ENCODE data around the gene TNNC2.

The TNNC2 gene

GRCh38 chr20:45776931-45777330 lies 50.2 kb downstream of the TNNC2 start:
- no peaks in the 10 kb centered on the region for H3K9me3 ChIP-seq (ENCODE audit: control insufficient read depth, low read length)
- peaks cover 38% of the 10 kb centered on the region for H3K4me1 ChIP-seq (ENCODE audit: control insufficient read depth, insufficient read depth, low read length, poor library complexity, severe bottlenecking)
- 94 to 100% methylated on average over 1 to 5 of the region's 7 CpGs for WGBS, 2 experiments (ENCODE audit: insufficient coverage in 2 of 2)

GRCh38 chr20:45775411-45775810 lies 51.7 kb downstream of the TNNC2 start:
- H3K36me3 ChIP-seq (ENCODE audit: control insufficient read depth, insufficient read depth, low read length) = no peaks in the 10 kb centered on the region
- H3K9me3 ChIP-seq (ENCODE audit: control insufficient read depth, low read length) = no peaks in the 10 kb centered on the region
- no peak overlapping the region for H3K27ac ChIP-seq (ENCODE audit: low read depth, low read length, severe bottlenecking)
- 89 to 90% methylated on average over 4 to 5 of the region's 6 CpGs for WGBS, 2 experiments (ENCODE audit: insufficient coverage in 2 of 2)
- peaks cover 23% of the 10 kb centered on the region for H3K4me1 ChIP-seq (ENCODE audit: control insufficient read depth, insufficient read depth, low read length, poor library complexity, severe bottlenecking)
- no peak overlapping the region for H3K4me3 ChIP-seq (ENCODE audit: extremely low read depth, insufficient read depth, low read length, poor library complexity, severe bottlenecking)

More at GRCh38 chr20:45776931-45777330, 50.2 kb downstream of the TNNC2 start:
- Histone ChIP-seq H3K36me3 (ENCODE audit: control insufficient read depth, insufficient read depth, low read length) (no peaks in the 10 kb centered on the region), H3K27ac (ENCODE audit: low read depth, low read length, severe bottlenecking) (no peak overlapping the region), H3K4me3 (ENCODE audit: extremely low read depth, insufficient read depth, low read length, poor library complexity, severe bottlenecking) (no peak overlapping the region)

GRCh38 chr20:45774945-45775344 lies 52.2 kb downstream of the TNNC2 start:
- Histone ChIP-seq H3K27ac (ENCODE audit: low read depth, low read length, severe bottlenecking) (no peak overlapping the region), H3K4me3 (ENCODE audit: extremely low read depth, insufficient read depth, low read length, poor library complexity, severe bottlenecking) (no peak overlapping the region), H3K4me1 (ENCODE audit: control insufficient read depth, insufficient read depth, low read length, poor library complexity, severe bottlenecking) (peaks cover 20% of the 10 kb centered on the region), H3K36me3 (ENCODE audit: control insufficient read depth, insufficient read depth, low read length) (no peaks in the 10 kb centered on the region), H3K9me3 (ENCODE audit: control insufficient read depth, low read length) (no peaks in the 10 kb centered on the region)
- WGBS, 2 experiments (ENCODE audit: insufficient coverage in 2 of 2) = 100% methylated on average over 1 of the region's 2 CpGs; no CpG with 5 or more reads in 1 of the 2 experiments
